Stimulated activated CD8-positive, alpha-beta memory T cell treated with anti-CD3 and anti-CD28 coated beads, Interleukin-15, amount 100 ng/mL, for 24 hours (primary cell): ENCODE data around the gene COQ8A.
"Not testable (repeated sequence)": the region's sequence is repeated elsewhere in the genome, so short reads cannot be mapped to it uniquely, and the experiment has no call there.

ENCODE experiments used
- DNase-seq: peaks from one replicate; pipeline ENCODE4 v3.0.0-alpha.2; 2020; ENCODE audit warnings: low read depth

The COQ8A gene

GRCh38 chr1:226985239-226985838 lies 45.2 kb downstream of the COQ8A start:
- DNase-seq, result no peak

- no peak for DNase-seq
Observed at GRCh38 chr1:226985839-226986463, 45.9 kb downstream of the COQ8A start.

GRCh38 chr1:226986496-226987178 lies 46.5 kb downstream of the COQ8A start:
- DNase-seq, result no peak

- no peak for DNase-seq
Observed at GRCh38 chr1:226987179-226987536, 47.1 kb downstream of the COQ8A start.

GRCh38 chr1:226987623-226988333 lies 47.7 kb downstream of the COQ8A start:
- no peak for DNase-seq

- DNase-seq, result no peak
Observed at GRCh38 chr1:226988334-226988666, 48.2 kb downstream of the COQ8A start.

- DNase-seq, result no peak
Observed at GRCh38 chr1:226989085-226989920, 49.2 kb downstream of the COQ8A start.

- no peak for DNase-seq
Observed at GRCh38 chr1:226990133-226990716, 50.1 kb downstream of the COQ8A start.

GRCh38 chr1:226991920-226992319 lies 51.8 kb downstream of the COQ8A start:
- no peak for DNase-seq

GRCh38 chr1:226993814-226994585 lies 53.9 kb downstream of the COQ8A start:
- DNase-seq, result no peak

GRCh38 chr1:226994586-226995364 lies 54.7 kb downstream of the COQ8A start:
- DNase-seq, result no peak

GRCh38 chr1:226995365-226996332 lies 55.6 kb downstream of the COQ8A start:
- DNase-seq, result no peak

- DNase-seq, result not testable (repeated sequence)
Observed at GRCh38 chr1:226999579-226999978, 59.5 kb downstream of the COQ8A start.

- DNase-seq, result no peak
Observed at GRCh38 chr1:227002531-227003049, 62.5 kb downstream of the COQ8A start.

GRCh38 chr1:227003165-227003564 lies 63.1 kb downstream of the COQ8A start:
- no peak for DNase-seq

GRCh38 chr1:227004796-227005195 lies 64.7 kb downstream of the COQ8A start:
- no peak for DNase-seq

- DNase-seq, result no peak
Observed at GRCh38 chr1:227006226-227006796, 66.2 kb downstream of the COQ8A start.

- no peak for DNase-seq
Observed at GRCh38 chr1:227009937-227010336, 69.8 kb downstream of the COQ8A start.
